ENCODE measurements around the gene KCP.

KCP gene

DNA sequence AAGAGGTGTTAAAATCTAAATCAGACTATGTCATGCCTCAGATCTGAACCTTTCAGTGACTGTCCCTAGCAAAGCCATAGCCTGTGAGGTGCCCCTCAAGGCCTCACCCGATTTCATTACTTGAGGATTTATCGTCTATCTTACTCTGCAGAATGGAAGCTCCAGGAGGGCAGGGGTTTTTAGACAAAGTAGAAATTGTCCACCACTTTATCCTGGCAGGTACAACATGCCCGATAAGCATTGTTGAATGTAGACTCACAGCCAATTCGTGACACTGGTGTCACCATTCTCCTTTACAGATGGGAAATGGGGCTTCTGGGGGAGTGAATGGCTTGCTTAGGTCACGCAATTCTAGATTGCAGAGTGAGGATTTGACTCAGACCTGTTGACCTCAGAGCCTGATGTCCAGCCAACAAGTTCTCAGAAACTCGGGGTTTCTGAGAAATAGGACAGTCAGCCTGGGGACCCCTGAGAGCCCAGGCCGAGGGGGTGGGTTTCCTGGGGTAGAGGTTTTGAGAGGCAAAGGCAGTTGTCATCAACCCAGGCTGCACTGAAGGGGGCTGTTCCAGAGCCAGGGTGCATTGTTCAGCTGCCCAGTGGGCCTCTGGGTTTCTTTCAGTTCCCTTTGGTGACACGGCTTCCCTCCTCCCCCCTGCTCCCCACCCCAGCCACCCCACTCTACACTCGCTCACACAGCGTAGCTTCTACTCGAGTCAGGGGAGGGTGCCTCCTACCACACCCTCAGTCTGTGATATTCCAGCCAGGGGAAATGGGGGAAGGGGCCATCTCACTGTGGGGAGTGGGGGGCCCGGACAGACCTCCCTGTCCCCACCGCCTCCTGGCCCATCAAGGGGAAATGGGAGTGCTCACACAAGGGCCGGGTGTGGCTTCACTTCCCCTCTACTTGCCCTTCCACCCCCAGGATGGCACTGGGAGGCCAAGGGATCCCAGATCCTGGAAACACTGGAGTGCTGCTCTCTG is 24.1 kb upstream of the KCP start:
- WGBS = 72% methylated on average over 10 of the region's 14 CpGs
- no peak overlapping the region for H2BK15ac ChIP-seq (ENCODE audit: low read depth, poor library complexity, severe bottlenecking)

DNA sequence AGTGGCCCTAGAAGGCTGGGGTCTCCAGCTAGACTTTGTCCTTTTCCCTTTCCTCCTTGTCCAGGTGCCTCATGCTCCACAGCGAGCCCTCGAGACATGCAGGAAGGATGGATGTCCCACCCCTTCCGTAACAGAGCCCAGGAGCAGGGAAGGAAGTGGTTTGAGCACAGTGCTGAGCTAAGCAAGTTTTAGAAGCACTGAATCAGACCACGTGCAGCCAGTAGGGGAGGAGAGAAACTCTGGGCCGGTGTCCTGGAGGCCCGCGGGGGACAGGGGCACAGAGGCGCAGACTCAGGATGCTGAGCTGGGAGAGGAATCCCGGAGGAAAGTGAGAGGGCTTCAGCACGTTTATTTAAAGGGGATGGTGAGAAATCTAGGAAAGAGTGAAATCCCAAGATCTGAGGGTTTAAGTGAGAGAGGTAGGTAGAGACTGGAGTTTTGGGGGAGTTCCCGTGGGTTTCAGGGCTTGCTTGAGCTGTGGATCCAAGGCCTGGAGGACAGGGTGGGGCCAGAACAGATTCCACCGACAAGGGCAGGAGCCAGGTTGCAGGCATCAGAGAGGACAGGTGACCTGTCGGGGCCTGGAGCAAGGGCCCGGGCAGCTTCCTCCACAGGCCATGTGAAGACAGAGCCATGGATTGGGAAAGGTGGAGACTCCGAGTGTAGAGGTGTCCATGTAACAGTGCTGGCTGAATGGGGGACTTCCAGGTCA is 22.8 kb upstream of the KCP start:
- H3K9ac ChIP-seq (ENCODE audit: low read length) = no peak overlapping the region
- peaks cover 11% of the 10 kb centered on the region for H3K4me1 ChIP-seq (ENCODE audit: control insufficient read depth, insufficient read depth, low read depth, low read length)
- no peak overlapping the region for H3K4me2 ChIP-seq (ENCODE audit: low read length, poor library complexity, severe bottlenecking)
- no peak overlapping the region for H4K8ac ChIP-seq (ENCODE audit: low read length)
- 68% methylated on average over 15 of the region's 15 CpGs for WGBS
- no peak overlapping the region for H3K4ac ChIP-seq (ENCODE audit: low read depth in 1 of 2, low read length in 2 of 2)
- H3K18ac ChIP-seq (ENCODE audit: low read depth in 1 of 2, low read length in 2 of 2) = no peak overlapping the region
- H3K14ac ChIP-seq (ENCODE audit: low read length in 2 of 2) = no peak overlapping the region
- H2BK120ac ChIP-seq (ENCODE audit: low read depth, low read length) = no peak overlapping the region
- H3K79me1 ChIP-seq (replicated peaks; ENCODE audit: low read length, poor library complexity, severe bottlenecking) = no peaks in the 10 kb centered on the region
- no peaks in the 10 kb centered on the region for H3K36me3 ChIP-seq (ENCODE audit: control insufficient read depth in 1 of 2, insufficient read depth in 2 of 2, low read depth in 1 of 2, low read length in 2 of 2)
- H3K27me3 ChIP-seq (ENCODE audit: control insufficient read depth in 1 of 2, insufficient read depth in 1 of 2, low read length in 2 of 2) = peaks cover 23 to 61% of the 10 kb centered on the region in 2 experiments
- H2AK5ac ChIP-seq (ENCODE audit: low read length, severe bottlenecking) = no peak overlapping the region
- no peaks in the 10 kb centered on the region for H3K9me3 ChIP-seq (ENCODE audit: control insufficient read depth, low read length)
- H2AFZ ChIP-seq (ENCODE audit: low read depth, low read length) = no peak overlapping the region
- DNase-seq = no peak
- no peak overlapping the region for H4K91ac ChIP-seq (ENCODE audit: low read length)
- H3K4me3 ChIP-seq (ENCODE audit: insufficient read depth in 1 of 2, low read depth in 1 of 2, low read length in 2 of 2) = no peak overlapping the region
- no peak overlapping the region for H3K27ac ChIP-seq (ENCODE audit: low read length, poor library complexity, severe bottlenecking)
- no peak overlapping the region for H3K23ac ChIP-seq (ENCODE audit: low read length in 2 of 2)
- H2BK5ac ChIP-seq (ENCODE audit: low read depth, low read length, poor library complexity, severe bottlenecking) = no peak overlapping the region
- no peak overlapping the region for H2BK15ac ChIP-seq (ENCODE audit: low read depth, poor library complexity, severe bottlenecking)
- no peak overlapping the region for H2BK12ac ChIP-seq (ENCODE audit: low read length in 2 of 2)

More for the DNA sequence above, 24.1 kb upstream of the KCP start:
- H2BK5ac ChIP-seq (ENCODE audit: low read depth, low read length, poor library complexity, severe bottlenecking) = no peak overlapping the region
- H4K91ac ChIP-seq (ENCODE audit: low read length) = no peak overlapping the region
- no peak overlapping the region for H4K8ac ChIP-seq (ENCODE audit: low read length)
- no peak overlapping the region for H2BK12ac ChIP-seq (ENCODE audit: low read length in 2 of 2)
- no peak overlapping the region for H2BK120ac ChIP-seq (ENCODE audit: low read depth, low read length)
- no peak overlapping the region for H3K27ac ChIP-seq (ENCODE audit: low read length, poor library complexity, severe bottlenecking)
- no peak overlapping the region for H2AFZ ChIP-seq (ENCODE audit: low read depth, low read length)
- DNase-seq = no peak
- no peaks in the 10 kb centered on the region for H3K79me1 ChIP-seq (replicated peaks; ENCODE audit: low read length, poor library complexity, severe bottlenecking)
- no peaks in the 10 kb centered on the region for H3K36me3 ChIP-seq (ENCODE audit: control insufficient read depth in 1 of 2, insufficient read depth in 2 of 2, low read depth in 1 of 2, low read length in 2 of 2)
- no peak overlapping the region for H3K23ac ChIP-seq (ENCODE audit: low read length in 2 of 2)
- H3K9ac ChIP-seq (ENCODE audit: low read length) = no peak overlapping the region
- no peak overlapping the region for H3K14ac ChIP-seq (ENCODE audit: low read length in 2 of 2)
- H3K4ac ChIP-seq (ENCODE audit: low read depth in 1 of 2, low read length in 2 of 2) = no peak overlapping the region
- H3K4me2 ChIP-seq (ENCODE audit: low read length, poor library complexity, severe bottlenecking) = no peak overlapping the region
- H3K18ac ChIP-seq (ENCODE audit: low read depth in 1 of 2, low read length in 2 of 2) = no peak overlapping the region
- no peaks in the 10 kb centered on the region for H3K9me3 ChIP-seq (ENCODE audit: control insufficient read depth, low read length)
- H3K27me3 ChIP-seq (ENCODE audit: control insufficient read depth in 1 of 2, insufficient read depth in 1 of 2, low read length in 2 of 2) = peaks cover 36 to 67% of the 10 kb centered on the region in 2 experiments
- no peak overlapping the region for H2AK5ac ChIP-seq (ENCODE audit: low read length, severe bottlenecking)
- no peak overlapping the region for H3K4me3 ChIP-seq (ENCODE audit: insufficient read depth in 1 of 2, low read depth in 1 of 2, low read length in 2 of 2)
- H3K4me1 ChIP-seq (ENCODE audit: control insufficient read depth, insufficient read depth, low read depth, low read length) = peaks cover 18% of the 10 kb centered on the region

DNA sequence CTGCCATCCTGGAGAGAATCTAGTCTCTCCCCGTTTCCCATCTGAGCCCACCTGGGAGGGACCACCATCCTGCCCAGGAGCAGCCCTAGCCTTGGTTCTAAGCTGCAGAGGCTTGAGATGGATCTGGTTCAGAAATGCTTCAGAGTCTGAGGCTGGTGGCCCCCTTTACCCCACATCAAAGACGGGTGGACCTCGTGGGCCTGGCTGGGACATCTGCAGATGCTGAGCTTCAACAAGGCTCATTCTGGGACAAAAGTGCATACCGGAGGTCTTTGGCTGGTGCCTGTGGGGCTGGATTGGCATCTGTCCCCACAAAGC is 22.3 kb upstream of the KCP start:
- Histone ChIP-seq H3K36me3 (ENCODE audit: control insufficient read depth in 1 of 2, insufficient read depth in 2 of 2, low read depth in 1 of 2, low read length in 2 of 2) (no peaks in the 10 kb centered on the region), H2AFZ (ENCODE audit: low read depth, low read length) (no peak overlapping the region), H3K14ac (ENCODE audit: low read length in 2 of 2) (no peak overlapping the region), H3K79me1 (replicated peaks; ENCODE audit: low read length, poor library complexity, severe bottlenecking) (no peaks in the 10 kb centered on the region), H3K18ac (ENCODE audit: low read depth in 1 of 2, low read length in 2 of 2) (no peak overlapping the region), H4K8ac (ENCODE audit: low read length) (no peak overlapping the region), H3K23ac (ENCODE audit: low read length in 2 of 2) (no peak overlapping the region), H3K27ac (ENCODE audit: low read length, poor library complexity, severe bottlenecking) (no peak overlapping the region), H3K4me3 (ENCODE audit: insufficient read depth in 1 of 2, low read depth in 1 of 2, low read length in 2 of 2) (no peak overlapping the region), H3K9me3 (ENCODE audit: control insufficient read depth, low read length) (no peaks in the 10 kb centered on the region), H3K4ac (ENCODE audit: low read depth in 1 of 2, low read length in 2 of 2) (no peak overlapping the region), H3K4me1 (ENCODE audit: control insufficient read depth, insufficient read depth, low read depth, low read length) (peaks cover 6% of the 10 kb centered on the region), H3K27me3 (ENCODE audit: control insufficient read depth in 1 of 2, insufficient read depth in 1 of 2, low read length in 2 of 2) (peaks cover 21 to 57% of the 10 kb centered on the region in 2 experiments), H3K4me2 (ENCODE audit: low read length, poor library complexity, severe bottlenecking) (no peak overlapping the region), H2BK120ac (ENCODE audit: low read depth, low read length) (no peak overlapping the region), H4K91ac (ENCODE audit: low read length) (no peak overlapping the region), H2BK5ac (ENCODE audit: low read depth, low read length, poor library complexity, severe bottlenecking) (no peak overlapping the region), H2BK15ac (ENCODE audit: low read depth, poor library complexity, severe bottlenecking) (no peak overlapping the region), H3K9ac (ENCODE audit: low read length) (no peak overlapping the region), H2AK5ac (ENCODE audit: low read length, severe bottlenecking) (no peak overlapping the region), H2BK12ac (ENCODE audit: low read length in 2 of 2) (no peak overlapping the region)
- WGBS = 81% methylated on average over 4 of the region's 4 CpGs
- DNase-seq = no peak
